Measurements from ENCODE around the gene RAB11FIP4.

- TF ChIP-seq, protein P1, sequence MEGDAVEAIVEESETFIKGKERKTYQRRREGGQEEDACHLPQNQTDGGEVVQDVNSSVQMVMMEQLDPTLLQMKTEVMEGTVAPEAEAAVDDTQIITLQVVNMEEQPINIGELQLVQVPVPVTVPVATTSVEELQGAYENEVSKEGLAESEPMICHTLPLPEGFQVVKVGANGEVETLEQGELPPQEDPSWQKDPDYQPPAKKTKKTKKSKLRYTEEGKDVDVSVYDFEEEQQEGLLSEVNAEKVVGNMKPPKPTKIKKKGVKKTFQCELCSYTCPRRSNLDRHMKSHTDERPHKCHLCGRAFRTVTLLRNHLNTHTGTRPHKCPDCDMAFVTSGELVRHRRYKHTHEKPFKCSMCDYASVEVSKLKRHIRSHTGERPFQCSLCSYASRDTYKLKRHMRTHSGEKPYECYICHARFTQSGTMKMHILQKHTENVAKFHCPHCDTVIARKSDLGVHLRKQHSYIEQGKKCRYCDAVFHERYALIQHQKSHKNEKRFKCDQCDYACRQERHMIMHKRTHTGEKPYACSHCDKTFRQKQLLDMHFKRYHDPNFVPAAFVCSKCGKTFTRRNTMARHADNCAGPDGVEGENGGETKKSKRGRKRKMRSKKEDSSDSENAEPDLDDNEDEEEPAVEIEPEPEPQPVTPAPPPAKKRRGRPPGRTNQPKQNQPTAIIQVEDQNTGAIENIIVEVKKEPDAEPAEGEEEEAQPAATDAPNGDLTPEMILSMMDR (IDR thresholded peaks at IDR 0.05) = no peak
- TF ChIP-seq EZH2 (IDR thresholded peaks at IDR 0.05) = no peak
Observed at GRCh38 chr17:31456814-31457213, 65.3 kb downstream of the RAB11FIP4 start.

Measured in neural progenitor cell (in vitro differentiated cells).